ENCODE measurements around the gene INSYN2B.

INSYN2B gene

GRCh38 chr5:169946743-169947295 lies 33.5 kb downstream of the INSYN2B start:
- 95% methylated on average over 5 of the region's 5 CpGs for WGBS

GRCh38 chr5:169945831-169946261 lies 34.4 kb downstream of the INSYN2B start:
- Histone ChIP-seq H3K27me3 (ENCODE audit: insufficient read depth, low read length) (no peaks in the 10 kb centered on the region), H3K9me3 (ENCODE audit: insufficient read depth, low read depth, low read length) (no peaks in the 10 kb centered on the region), H3K4me3 (ENCODE audit: low read length) (no peak overlapping the region), H3K27ac (ENCODE audit: low read depth, low read length) (no peak overlapping the region; the same call in 1 of the 2 replicates), H3K36me3 (ENCODE audit: insufficient read depth, low read length) (no peaks in the 10 kb centered on the region), H3K4me1 (ENCODE audit: insufficient read depth, low read length) (peaks cover 12% of the 10 kb centered on the region), H3K9ac (ENCODE audit: low read depth, low read length) (no peak overlapping the region)
- WGBS = 36% methylated on average over 3 of the region's 3 CpGs

More at GRCh38 chr5:169946743-169947295, 33.5 kb downstream of the INSYN2B start:
- no peak overlapping the region for H3K27ac ChIP-seq (ENCODE audit: low read depth, low read length)
- no peaks in the 10 kb centered on the region for H3K36me3 ChIP-seq (ENCODE audit: insufficient read depth, low read length)
- H3K4me1 ChIP-seq (ENCODE audit: insufficient read depth, low read length) = peaks cover 12% of the 10 kb centered on the region
- no peaks in the 10 kb centered on the region for H3K9me3 ChIP-seq (ENCODE audit: insufficient read depth, low read depth, low read length)
- H3K27me3 ChIP-seq (ENCODE audit: insufficient read depth, low read length) = no peaks in the 10 kb centered on the region
- H3K4me3 ChIP-seq (ENCODE audit: low read length) = no peak overlapping the region
- no peak overlapping the region for H3K9ac ChIP-seq (ENCODE audit: low read depth, low read length)

DNA sequence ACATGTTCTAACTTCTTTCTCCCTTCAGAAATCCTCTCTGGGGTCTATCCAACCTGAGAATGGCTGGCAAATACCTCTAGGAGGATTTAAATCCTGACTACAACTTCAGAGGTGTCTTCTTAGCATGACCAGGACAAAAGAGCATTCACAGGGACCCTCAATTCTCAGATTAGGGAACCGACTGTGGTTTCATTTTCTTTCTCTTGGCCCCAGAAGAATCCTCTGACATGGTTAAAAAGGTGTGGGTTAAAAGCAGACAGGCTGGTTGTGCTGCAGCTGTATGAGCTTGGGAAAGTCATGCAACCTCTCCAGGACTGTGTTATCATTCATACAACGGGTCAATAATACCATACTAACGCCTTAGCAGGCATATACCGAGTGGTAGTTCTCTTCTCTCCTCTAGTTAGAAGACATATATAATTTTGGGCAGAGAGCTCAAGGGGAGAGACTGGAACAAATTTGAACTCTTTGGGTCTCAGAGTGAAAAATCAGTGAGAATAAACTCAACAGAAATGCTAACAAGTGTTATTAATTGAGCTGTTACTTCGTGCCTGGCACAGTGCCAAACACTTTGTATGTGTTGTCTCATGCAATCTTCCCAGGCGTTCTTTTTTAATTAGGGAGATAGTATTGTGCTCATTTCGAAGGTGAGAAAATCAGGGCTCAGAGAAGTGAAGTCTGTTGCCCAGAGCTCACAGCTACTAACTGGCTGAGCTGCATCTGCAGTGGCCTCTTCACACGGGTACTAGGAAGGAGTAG lies 35.2 kb downstream of the INSYN2B start:
- H3K4me3 ChIP-seq (ENCODE audit: low read length) = no peak overlapping the region
- H3K27me3 ChIP-seq (ENCODE audit: insufficient read depth, low read length) = no peaks in the 10 kb centered on the region
- 79% methylated on average over 6 of the region's 8 CpGs for WGBS
- peaks cover 12% of the 10 kb centered on the region for H3K4me1 ChIP-seq (ENCODE audit: insufficient read depth, low read length)
- H3K9ac ChIP-seq (ENCODE audit: low read depth, low read length) = no peak overlapping the region
- no peak overlapping the region for H3K27ac ChIP-seq (ENCODE audit: low read depth, low read length)
- H3K36me3 ChIP-seq (ENCODE audit: insufficient read depth, low read length) = no peaks in the 10 kb centered on the region
- H3K9me3 ChIP-seq (ENCODE audit: insufficient read depth, low read depth, low read length) = no peaks in the 10 kb centered on the region

DNA sequence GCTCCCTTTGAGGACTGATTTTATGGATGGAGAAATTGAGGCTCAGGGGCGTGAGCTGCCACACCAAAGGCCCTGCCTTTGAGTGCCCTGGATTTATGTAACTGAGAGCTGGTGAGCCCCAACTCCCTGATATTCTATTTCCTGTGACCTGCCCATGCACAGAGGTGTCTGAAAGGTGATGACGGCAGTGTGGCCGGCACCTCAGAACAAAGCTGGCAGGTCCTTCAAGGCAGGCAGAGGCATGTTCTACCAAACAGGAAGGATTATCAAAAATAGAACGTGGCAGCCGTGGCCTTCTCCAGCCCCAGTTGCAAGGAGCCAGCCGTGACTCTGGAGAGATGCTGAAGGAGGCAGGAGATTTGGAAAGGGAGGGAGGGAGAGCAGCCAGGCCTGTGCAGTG lies 36.2 kb downstream of the INSYN2B start:
- H3K36me3 ChIP-seq (ENCODE audit: insufficient read depth, low read length) = no peaks in the 10 kb centered on the region
- 86% methylated on average over 6 of the region's 6 CpGs for WGBS
- H3K27me3 ChIP-seq (ENCODE audit: insufficient read depth, low read length) = no peaks in the 10 kb centered on the region
- no peak overlapping the region for H3K9ac ChIP-seq (ENCODE audit: low read depth, low read length)
- H3K27ac ChIP-seq (ENCODE audit: low read depth, low read length) = no peak overlapping the region
- peaks cover 12% of the 10 kb centered on the region for H3K4me1 ChIP-seq (ENCODE audit: insufficient read depth, low read length)
- H3K9me3 ChIP-seq (ENCODE audit: insufficient read depth, low read depth, low read length) = no peaks in the 10 kb centered on the region
- no peak overlapping the region for H3K4me3 ChIP-seq (ENCODE audit: low read length)

GRCh38 chr5:169943026-169943425 lies 37.3 kb downstream of the INSYN2B start:
- Histone ChIP-seq H3K27me3 (ENCODE audit: insufficient read depth, low read length) (no peaks in the 10 kb centered on the region), H3K27ac (ENCODE audit: low read depth, low read length) (no peak overlapping the region), H3K9ac (ENCODE audit: low read depth, low read length) (no peak overlapping the region), H3K36me3 (ENCODE audit: insufficient read depth, low read length) (no peaks in the 10 kb centered on the region), H3K4me1 (ENCODE audit: insufficient read depth, low read length) (peaks cover 12% of the 10 kb centered on the region), H3K9me3 (ENCODE audit: insufficient read depth, low read depth, low read length) (no peaks in the 10 kb centered on the region), H3K4me3 (ENCODE audit: low read length) (no peak overlapping the region)
- 92% methylated on average over 4 of the region's 4 CpGs for WGBS

- WGBS = no CpG with 5 or more reads among the region's 1 CpG
- Histone ChIP-seq H3K4me1 (ENCODE audit: insufficient read depth, low read length) (peaks cover 12% of the 10 kb centered on the region), H3K9ac (ENCODE audit: low read depth, low read length) (no peak overlapping the region), H3K4me3 (ENCODE audit: low read length) (no peak overlapping the region), H3K36me3 (ENCODE audit: insufficient read depth, low read length) (no peaks in the 10 kb centered on the region), H3K9me3 (ENCODE audit: insufficient read depth, low read depth, low read length) (no peaks in the 10 kb centered on the region), H3K27me3 (ENCODE audit: insufficient read depth, low read length) (no peaks in the 10 kb centered on the region), H3K27ac (ENCODE audit: low read depth, low read length) (no peak overlapping the region)
Observed at GRCh38 chr5:169942181-169942580, 38.1 kb downstream of the INSYN2B start.

DNA sequence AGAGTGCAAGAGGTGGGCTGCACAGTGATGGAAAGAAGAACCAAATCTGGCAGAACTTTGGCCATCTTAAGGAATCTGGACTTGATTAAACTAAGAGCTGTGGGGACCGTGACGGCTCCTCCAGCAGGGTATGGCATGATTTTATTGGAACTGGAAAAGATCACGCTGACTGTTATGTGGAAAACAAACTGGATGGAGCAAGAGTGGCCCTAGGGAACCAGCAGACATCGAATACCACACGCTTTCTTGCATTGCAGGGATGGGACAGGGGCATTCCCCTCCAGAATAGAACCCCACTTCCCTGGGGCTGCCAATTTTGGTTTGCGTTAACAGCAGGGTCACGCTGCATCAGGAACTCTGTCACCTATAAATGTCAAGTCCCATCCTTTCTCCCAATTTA lies 38.8 kb downstream of the INSYN2B start:
- H3K27ac ChIP-seq (ENCODE audit: low read depth, low read length) = no peak overlapping the region
- peaks cover 12% of the 10 kb centered on the region for H3K4me1 ChIP-seq (ENCODE audit: insufficient read depth, low read length)
- no peaks in the 10 kb centered on the region for H3K9me3 ChIP-seq (ENCODE audit: insufficient read depth, low read depth, low read length)
- WGBS = 94% methylated on average over 7 of the region's 7 CpGs
- no peak overlapping the region for H3K9ac ChIP-seq (ENCODE audit: low read depth, low read length)
- H3K36me3 ChIP-seq (ENCODE audit: insufficient read depth, low read length) = no peaks in the 10 kb centered on the region
- no peak overlapping the region for H3K4me3 ChIP-seq (ENCODE audit: low read length)
- H3K27me3 ChIP-seq (ENCODE audit: insufficient read depth, low read length) = no peaks in the 10 kb centered on the region

- Histone ChIP-seq H3K27me3 (ENCODE audit: insufficient read depth, low read length) (no peaks in the 10 kb centered on the region), H3K9me3 (ENCODE audit: insufficient read depth, low read depth, low read length) (no peaks in the 10 kb centered on the region), H3K27ac (ENCODE audit: low read depth, low read length) (no peak overlapping the region), H3K36me3 (ENCODE audit: insufficient read depth, low read length) (no peaks in the 10 kb centered on the region), H3K9ac (ENCODE audit: low read depth, low read length) (no peak overlapping the region), H3K4me1 (ENCODE audit: insufficient read depth, low read length) (no peaks in the 10 kb centered on the region), H3K4me3 (ENCODE audit: low read length) (no peak overlapping the region)
- 91% methylated on average over 2 of the region's 2 CpGs for WGBS
Observed at GRCh38 chr5:169939731-169940130, 40.6 kb downstream of the INSYN2B start.

DNA sequence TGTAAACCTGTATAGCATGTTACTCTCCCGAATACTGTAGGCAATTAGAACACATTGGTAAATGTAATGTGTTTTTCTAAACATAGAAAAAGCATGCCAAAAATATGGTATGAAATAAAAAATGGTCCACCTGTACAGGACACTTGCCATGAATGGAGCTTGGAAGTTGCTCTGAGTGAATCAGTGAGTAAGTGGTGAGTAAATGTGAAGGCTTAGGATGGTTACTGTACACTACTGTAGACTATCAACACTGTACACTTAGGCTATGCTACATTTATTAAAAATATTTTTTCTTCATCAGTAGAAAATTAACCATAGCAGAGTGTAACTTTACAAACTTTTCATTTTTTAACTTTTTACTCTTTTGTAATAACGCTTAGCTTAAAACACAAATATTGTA lies 41.9 kb downstream of the INSYN2B start:
- H3K9me3 ChIP-seq (ENCODE audit: insufficient read depth, low read depth, low read length) = no peaks in the 10 kb centered on the region
- H3K4me3 ChIP-seq (ENCODE audit: low read length) = no peak overlapping the region
- H3K9ac ChIP-seq (ENCODE audit: low read depth, low read length) = no peak overlapping the region
- H3K4me1 ChIP-seq (ENCODE audit: insufficient read depth, low read length) = no peaks in the 10 kb centered on the region
- no peaks in the 10 kb centered on the region for H3K36me3 ChIP-seq (ENCODE audit: insufficient read depth, low read length)
- no peak overlapping the region for H3K27ac ChIP-seq (ENCODE audit: low read depth, low read length)
- no peaks in the 10 kb centered on the region for H3K27me3 ChIP-seq (ENCODE audit: insufficient read depth, low read length)
- 100% methylated on average over 2 of the region's 2 CpGs for WGBS

DNA sequence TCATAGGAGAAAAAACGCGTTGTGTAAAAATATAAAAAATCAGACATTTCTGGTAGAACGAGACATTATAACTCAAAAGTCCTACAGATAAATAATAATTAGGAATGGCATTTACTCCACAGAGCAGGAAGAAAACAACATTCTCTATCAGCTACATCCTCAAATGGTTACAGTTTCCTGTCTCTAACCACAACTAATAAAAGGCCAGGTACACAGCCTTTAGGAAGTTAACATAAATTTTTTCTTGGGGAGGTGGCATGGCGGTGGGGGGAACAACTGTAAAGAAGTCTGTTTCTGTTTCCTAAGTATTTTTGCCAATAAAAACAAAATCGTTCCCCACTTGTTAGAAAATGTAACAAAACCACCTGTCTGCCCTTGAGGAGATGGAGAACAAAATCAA lies 44.5 kb downstream of the INSYN2B start:
- Histone ChIP-seq H3K4me3 (ENCODE audit: low read length) (no peak overlapping the region), H3K36me3 (ENCODE audit: insufficient read depth, low read length) (no peaks in the 10 kb centered on the region), H3K27me3 (ENCODE audit: insufficient read depth, low read length) (no peaks in the 10 kb centered on the region), H3K9ac (ENCODE audit: low read depth, low read length) (no peak overlapping the region), H3K4me1 (ENCODE audit: insufficient read depth, low read length) (no peaks in the 10 kb centered on the region), H3K9me3 (ENCODE audit: insufficient read depth, low read depth, low read length) (no peaks in the 10 kb centered on the region), H3K27ac (ENCODE audit: low read depth, low read length) (no peak overlapping the region)
- 98% methylated on average over 4 of the region's 5 CpGs for WGBS

- Histone ChIP-seq H3K9me3 (ENCODE audit: insufficient read depth, low read depth, low read length) (no peaks in the 10 kb centered on the region), H3K36me3 (ENCODE audit: insufficient read depth, low read length) (no peaks in the 10 kb centered on the region), H3K9ac (ENCODE audit: low read depth, low read length) (no peak overlapping the region), H3K27ac (ENCODE audit: low read depth, low read length) (no peak overlapping the region), H3K4me3 (ENCODE audit: low read length) (no peak overlapping the region), H3K27me3 (ENCODE audit: insufficient read depth, low read length) (no peaks in the 10 kb centered on the region), H3K4me1 (ENCODE audit: insufficient read depth, low read length) (no peaks in the 10 kb centered on the region; the same call in 1 of the 2 replicates)
- 91% methylated on average over 7 of the region's 7 CpGs for WGBS
Observed at GRCh38 chr5:169934990-169935389, 45.3 kb downstream of the INSYN2B start.

Data from HUES64 (cell line).